Activated CD4-positive, CD25-positive, alpha-beta regulatory T cell treated with anti-CD3 and anti-CD28 coated beads, Interleukin-2, amount 50 U/mL, for 72 hours (primary cell): ENCODE measurements around the gene MUC3A.
"Not testable (repeated sequence)": the region's sequence is repeated elsewhere in the genome, so short reads cannot be mapped to it uniquely, and the experiment has no call there.

Experiments used
- DNase-seq: peaks from one replicate; pipeline ENCODE4 v3.0.0; 2021

Gene MUC3A

DNA sequence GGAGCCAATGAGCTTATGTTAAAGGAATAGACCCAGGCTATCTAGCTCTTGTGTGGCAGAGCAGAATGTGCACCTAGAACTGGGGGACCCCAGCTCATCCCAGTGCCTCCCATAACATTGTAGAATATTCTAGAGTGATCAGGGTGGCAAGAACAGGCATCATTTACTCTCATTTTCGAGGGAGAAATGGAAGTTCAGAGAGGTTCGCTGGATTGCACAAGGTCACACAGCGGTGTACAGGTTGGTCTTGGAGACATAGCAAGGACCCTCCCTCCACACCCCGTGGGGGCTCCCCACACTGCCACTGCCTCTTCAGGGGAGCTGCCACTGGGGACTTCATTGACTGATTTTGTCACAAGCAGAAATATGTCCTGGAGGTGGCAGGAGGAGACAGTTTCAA is 29.0 kb downstream of the MUC3A start:
- DNase-seq: no peak

DNA sequence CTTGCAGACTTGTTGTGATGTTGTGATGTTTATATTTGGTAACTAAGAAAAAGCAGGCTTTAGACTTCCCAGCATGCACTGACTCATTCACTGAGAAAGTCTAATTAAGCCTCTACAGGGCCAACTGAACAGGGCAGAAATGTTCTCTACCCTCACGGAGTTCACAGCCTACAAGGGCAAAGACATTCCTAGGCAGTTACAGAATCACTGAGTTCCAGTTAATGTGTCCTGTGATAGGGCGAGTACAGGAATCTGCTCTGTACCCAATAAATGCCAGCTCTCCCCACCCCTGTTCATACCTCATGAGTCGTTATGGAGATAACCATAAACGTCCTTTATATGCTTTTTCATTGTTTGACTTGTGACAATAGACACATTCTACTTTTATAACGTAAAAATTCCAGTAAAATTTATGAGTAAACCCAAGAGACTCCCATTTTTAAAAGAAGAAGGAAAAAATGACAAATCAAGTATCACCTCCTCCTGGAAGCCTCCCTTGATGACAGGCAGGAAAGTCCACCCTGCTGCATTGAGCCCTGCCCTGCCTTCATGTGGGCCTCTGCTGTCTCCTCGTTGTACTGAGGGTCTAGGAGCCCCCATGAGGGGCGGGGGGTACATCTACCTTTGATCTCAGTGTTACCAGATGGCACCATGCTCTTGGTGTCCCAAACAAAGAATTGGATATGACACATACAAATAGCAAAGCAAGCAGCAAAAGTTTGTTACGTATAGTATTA is 34.3 kb downstream of the MUC3A start:
- DNase-seq: no peak

DNA sequence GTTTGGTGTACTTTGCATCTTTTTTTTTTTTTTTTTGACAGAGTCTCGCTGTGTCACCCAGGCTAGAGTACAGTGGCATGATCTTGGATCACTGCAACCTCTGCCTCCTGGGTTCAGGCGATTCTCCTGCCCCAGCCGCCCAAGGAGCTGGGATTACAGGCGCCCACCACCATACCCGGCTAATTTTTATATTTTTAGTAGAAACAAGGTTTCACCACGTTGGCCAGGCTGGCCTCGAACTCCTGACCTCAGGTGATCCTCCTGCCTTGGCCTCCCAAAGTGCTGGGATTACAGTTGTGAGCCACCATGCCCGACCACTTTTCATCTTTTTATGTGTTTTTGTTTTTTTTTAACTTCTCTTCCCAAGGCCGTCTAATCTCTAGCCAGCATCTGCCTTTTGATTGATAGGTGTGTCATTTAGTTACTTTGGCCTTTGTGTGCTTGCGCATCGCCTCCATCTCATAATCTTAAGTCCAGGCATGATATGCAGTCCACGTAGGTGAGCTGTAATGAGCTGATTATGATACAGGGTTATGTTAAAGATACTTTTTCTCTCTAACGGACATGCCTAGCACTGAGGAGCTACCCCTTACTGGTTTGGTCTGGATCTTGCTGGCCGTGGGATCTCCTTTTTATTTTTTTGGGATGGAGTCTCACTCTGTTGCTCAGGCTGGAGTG is 35.0 kb downstream of the MUC3A start:
- not testable (repeated sequence) for DNase-seq

DNA sequence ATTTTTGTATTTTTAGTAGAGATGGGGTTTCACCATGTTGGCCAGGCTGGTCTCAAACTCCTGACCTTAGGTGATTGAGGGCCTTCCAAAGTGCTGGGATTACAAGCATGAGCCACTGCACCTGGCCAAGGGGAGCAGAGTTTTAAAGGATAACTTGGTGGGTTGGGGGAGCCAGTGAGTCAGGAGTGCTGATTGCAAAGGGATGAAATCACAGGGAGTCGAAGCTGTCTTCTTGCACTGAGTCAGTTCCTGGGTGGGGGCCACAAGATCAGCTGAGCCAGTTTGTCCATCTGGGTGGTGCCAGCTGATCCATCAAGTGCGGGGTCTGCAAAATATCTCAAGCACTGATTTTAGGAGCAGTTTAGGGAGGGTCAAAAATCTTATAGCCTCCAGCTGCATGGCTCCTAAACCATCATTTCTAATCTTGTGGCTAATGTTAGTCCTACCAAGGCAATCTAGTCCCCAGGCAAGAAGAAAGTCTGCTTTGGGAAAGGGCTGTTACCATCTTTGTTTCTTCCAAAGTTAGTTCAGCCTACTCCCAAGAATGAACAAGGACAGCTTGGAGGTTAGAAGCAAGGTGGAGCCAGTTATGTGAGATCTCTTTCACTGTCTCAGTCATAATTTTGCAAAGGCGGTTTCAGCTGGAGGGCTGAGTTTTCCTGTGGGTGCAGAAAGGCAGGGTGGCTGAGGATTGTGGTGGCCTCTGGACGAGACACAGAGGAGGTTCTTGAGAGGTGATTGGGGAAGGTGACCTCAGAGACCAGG is 35.9 kb downstream of the MUC3A start:
- DNase-seq: not testable (repeated sequence)

DNA sequence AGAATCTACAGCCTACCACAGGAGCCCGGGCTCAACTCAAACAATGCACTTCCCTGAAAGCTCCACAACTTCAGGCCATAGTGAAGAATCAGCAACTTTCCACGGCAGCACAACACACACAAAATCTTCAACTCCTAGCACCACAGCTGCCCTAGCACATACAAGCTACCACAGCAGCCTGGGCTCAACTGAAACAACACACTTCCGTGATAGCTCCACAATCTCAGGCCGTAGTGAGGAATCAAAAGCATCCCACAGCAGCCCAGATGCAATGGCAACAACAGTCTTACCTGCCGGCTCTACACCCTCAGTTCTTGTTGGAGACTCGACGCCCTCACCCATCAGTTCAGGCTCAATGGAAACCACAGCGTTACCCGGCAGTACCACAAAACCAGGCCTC is 42.3 kb downstream of the MUC3A start:
- no peak for DNase-seq

DNA sequence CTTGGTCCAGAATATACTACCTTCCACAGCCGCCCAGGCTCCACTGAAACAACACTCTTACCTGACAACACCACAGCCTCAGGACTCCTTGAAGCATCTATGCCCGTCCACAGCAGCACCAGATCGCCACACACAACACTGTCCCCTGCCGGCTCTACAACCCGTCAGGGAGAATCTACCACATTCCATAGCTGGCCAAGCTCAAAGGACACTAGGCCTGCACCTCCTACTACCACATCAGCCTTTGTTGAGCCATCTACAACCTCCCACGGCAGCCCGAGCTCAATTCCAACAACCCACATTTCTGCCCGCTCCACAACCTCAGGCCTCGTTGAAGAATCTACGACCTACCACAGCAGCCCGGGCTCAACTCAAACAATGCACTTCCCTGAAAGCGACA is 42.9 kb downstream of the MUC3A start:
- DNase-seq: not testable (repeated sequence)

DNA sequence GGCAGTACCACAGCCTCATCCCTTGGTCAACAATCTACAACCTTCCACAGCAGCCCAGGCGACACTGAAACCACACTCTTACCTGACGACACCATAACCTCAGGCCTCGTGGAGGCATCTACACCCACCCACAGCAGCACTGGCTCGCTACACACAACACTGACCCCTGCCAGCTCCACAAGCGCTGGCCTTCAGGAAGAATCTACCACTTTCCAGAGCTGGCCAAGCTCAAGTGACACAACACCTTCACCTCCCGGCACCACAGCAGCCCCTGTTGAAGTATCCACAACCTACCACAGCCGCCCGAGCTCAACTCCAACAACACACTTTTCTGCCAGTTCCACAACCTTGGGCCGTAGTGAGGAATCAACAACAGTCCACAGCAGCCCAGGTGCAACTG is 45.3 kb downstream of the MUC3A start:
- not testable (repeated sequence) for DNase-seq

DNA sequence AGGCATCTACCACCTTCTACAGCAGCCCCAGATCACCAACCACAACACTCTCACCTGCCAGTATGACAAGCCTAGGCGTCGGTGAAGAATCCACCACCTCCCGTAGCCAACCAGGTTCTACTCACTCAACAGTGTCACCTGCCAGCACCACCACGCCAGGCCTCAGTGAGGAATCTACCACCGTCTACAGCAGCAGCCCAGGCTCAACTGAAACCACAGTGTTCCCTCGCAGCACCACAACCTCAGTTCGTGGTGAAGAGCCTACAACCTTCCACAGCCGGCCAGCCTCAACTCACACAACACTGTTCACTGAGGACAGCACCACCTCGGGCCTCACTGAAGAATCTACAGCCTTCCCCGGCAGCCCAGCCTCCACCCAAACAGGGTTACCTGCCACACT is 49.2 kb downstream of the MUC3A start:
- DNase-seq: not testable (repeated sequence)

DNA sequence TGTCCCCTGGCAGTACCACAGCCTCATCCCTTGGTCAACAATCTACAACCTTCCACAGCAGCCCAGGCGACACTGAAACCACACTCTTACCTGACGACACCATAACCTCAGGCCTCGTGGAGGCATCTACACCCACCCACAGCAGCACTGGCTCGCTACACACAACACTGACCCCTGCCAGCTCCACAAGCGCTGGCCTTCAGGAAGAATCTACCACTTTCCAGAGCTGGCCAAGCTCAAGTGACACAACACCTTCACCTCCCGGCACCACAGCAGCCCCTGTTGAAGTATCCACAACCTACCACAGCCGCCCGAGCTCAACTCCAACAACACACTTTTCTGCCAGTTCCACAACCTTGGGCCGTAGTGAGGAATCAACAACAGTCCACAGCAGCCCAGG is 50.0 kb downstream of the MUC3A start:
- not testable (repeated sequence) for DNase-seq

DNA sequence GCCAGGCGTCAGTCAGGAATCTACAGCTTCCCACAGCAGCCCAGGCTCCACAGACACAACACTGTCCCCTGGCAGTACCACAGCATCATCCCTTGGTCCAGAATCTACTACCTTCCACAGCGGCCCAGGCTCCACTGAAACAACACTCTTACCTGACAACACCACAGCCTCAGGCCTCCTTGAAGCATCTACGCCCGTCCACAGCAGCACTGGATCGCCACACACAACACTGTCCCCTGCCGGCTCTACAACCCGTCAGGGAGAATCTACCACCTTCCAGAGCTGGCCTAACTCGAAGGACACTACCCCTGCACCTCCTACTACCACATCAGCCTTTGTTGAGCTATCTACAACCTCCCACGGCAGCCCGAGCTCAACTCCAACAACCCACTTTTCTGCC is 50.7 kb downstream of the MUC3A start:
- not testable (repeated sequence) for DNase-seq

DNA sequence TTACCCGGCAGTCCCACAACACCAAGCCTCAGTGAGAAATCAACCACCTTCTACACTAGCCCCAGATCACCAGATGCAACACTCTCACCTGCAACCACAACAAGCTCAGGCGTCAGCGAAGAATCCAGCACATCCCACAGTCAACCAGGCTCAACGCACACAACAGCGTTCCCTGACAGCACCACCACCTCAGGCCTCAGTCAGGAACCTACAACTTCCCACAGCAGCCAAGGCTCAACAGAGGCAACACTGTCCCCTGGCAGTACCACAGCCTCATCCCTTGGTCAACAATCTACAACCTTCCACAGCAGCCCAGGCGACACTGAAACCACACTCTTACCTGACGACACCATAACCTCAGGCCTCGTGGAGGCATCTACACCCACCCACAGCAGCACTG is 53.0 kb downstream of the MUC3A start:
- DNase-seq: not testable (repeated sequence)

DNA sequence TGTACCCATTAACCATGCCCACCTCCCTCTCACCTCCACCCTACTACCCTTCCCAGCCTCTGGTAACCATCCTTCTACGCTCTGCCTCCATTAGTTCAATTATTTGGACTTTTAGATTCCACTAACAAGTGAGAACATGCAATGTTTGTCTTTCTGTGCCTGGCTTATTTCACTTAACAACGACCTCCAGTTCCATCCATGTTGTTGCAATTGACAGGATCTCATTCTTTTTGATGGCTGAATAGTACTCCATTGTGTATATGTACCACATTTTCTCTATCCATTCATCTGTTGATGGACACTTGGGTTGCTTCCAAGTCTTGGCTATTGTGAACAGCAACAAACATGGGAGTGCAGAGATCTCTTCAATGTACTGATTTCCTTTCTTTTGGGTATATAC is 58.0 kb downstream of the MUC3A start:
- DNase-seq: not testable (repeated sequence)

DNA sequence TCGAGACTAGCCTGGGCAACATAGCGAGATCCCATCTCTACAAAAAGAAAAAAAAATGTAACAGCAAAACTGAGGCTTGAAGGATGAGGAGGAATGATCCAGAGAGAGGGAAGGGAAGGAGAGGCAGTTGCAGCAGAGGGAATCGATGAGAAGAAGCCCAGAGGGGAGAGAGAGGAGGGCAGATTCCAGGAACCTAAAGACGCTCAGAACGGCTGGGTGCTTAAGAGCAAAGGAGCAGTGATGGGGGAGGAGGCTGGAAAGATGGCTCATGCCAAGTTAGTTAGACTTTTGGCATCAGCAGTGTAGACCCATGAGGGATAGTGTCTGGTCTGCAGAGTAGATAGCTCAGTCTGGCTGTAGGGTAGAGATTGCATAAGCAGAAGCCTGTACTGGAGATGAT is 60.3 kb downstream of the MUC3A start:
- DNase-seq: no peak

DNA sequence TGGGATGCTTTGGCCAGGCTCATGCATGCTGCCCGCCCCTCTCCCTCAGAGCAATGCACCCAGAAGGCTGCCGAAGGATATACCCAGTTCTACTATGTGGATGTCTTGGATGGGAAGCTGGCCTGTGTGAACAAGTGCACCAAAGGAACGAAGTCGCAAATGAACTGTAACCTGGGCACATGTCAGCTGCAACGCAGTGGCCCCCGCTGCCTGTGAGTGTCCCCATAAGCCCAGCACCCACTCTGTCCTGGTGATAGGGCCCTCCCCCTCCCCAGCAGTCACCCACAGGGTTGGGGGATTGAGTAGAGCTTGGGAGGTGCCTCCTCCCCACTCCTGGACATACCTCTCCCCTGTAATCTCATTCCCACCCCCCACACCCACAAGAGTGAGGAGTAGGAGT is 63.6 kb downstream of the MUC3A start:
- no peak for DNase-seq

DNA sequence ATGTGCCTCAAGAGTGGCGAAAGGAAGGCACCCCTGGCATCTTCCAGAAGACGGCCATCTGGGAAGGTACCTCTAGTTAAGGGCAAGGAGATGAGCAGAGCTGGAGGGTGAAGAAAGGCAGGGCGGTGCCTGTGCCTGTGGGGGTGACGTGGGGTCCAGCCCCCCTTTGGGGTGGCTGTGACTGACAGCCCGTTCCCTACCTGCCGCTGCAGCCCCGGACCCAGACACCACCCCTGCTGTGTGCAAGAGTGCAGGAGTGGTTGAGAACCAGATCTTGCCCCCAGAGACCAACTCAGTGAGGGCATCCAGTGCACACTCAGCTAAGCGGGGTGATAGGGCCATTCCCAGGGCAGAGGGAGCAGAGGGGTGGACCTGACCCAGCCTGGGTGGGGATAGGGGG is 66.3 kb downstream of the MUC3A start:
- DNase-seq: no peak

DNA sequence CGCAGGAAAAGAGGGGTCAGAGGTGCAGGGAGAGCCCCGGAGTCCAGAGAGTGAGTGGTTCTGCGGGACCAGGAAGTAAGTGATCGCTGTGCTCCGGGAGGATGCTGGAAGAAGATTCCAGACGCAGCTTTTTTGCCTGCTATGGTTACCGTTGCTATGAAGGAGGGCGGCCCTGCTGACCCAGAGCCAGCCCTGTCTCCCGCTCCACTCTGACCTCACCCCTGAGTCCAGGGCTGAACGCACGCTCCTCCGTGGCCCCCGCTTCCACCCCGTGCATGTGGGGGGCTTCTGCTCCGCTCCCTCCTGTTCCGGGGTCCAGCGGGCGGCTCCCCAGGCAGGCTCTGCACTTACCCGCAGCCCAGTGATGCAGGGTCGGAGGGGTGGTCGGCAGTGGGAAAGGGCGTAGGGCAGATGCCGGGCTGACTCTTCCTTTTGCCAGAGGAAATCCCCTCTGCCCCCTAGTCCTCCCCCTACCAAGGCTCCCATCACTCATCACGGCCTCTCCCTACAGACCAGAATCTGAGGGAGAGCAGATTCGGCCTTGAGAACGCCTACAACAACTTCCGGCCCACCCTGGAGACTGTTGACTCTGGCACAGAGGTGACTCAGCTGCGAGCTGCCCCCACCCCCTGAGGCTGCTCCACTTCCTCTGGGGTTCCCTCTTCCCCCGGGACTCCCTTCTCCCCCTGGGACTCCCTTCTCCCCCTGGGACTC is 67.9 kb downstream of the MUC3A start:
- peak; percentile 59 for DNase-seq
